PC-9 (cell line): ENCODE data around the gene PCDHGB1. TPM values are rescaled to one million over a fixed set of nuclear protein-coding genes. Genes with fewer than 3 reads are reported as not detected.

Source experiments
- BruUV-seq: library from RNA; stranded (reverse); fragments of 400-500 nt; replicated peaks from 2 replicates; lab custom pipeline; 2021; lab: Mats Ljungman, UMichigan
- CTCF ChIA-PET: fragments of 300-600 bp; sonication (Branson Sonifier 250); formaldehyde crosslinking; loops from one replicate; lab custom pipeline; 2022; ENCODE audit warnings: antibody characterized with exemption; lab: Charles Lee
- POLR2A ChIA-PET: fragments of 300-600 bp; sonication (Branson Sonifier 250); formaldehyde crosslinking; loops from one replicate; lab custom pipeline; 2022; ENCODE audit warnings: antibody characterized with exemption; ENCODE audit not compliant: unreplicated experiment; lab: Charles Lee
- DNase-seq, 2 experiments: peaks; one replicate each; pipeline versions ENCODE4 v3.0.0 to v3.0.0-alpha.2; 2015 to 2022; ENCODE audit warnings: mixed read lengths in 1 of 2
- H2AFZ ChIP-seq: fragments of 200-600 bp; sonication (generic); 2 replicates; pipeline ENCODE4 v1.8.1; 2017; ENCODE audit warnings: antibody characterized with exemption
- H3F3A ChIP-seq: fragments of 200-600 bp; sonication (generic); 2 replicates; pipeline ENCODE4 v1.8.1; 2017; ENCODE audit warnings: antibody characterized with exemption, mild to moderate bottlenecking, low read depth; ENCODE audit not compliant: insufficient read depth
- H3K27ac ChIP-seq: fragments of 200-600 bp; sonication (generic); 2 replicates; pipeline ENCODE4 v1.6.1; 2016; ENCODE audit warnings: mixed run types
- H3K27me3 ChIP-seq: fragments of 200-600 bp; sonication (generic); 2 replicates; pipeline ENCODE4 v1.6.1; 2016; ENCODE audit warnings: low read depth, mixed run types; ENCODE audit not compliant: insufficient read depth
- H3K36me3 ChIP-seq: fragments of 200-600 bp; sonication (generic); 2 replicates; pipeline ENCODE4 v1.6.1; 2016; ENCODE audit warnings: low read depth, mixed run types
- H3K4me1 ChIP-seq: fragments of 200-600 bp; sonication (generic); replicated peaks from 2 replicates; pipeline ENCODE4 v1.6.1; 2016; ENCODE audit warnings: mixed run types; ENCODE audit not compliant: insufficient read depth
- H3K4me2 ChIP-seq: fragments of 200-600 bp; sonication (generic); 2 replicates; pipeline ENCODE4 v1.6.1; 2017; ENCODE audit warnings: mixed run types
- H3K4me3 ChIP-seq: fragments of 200-600 bp; sonication (generic); 2 replicates; pipeline ENCODE4 v1.6.1; 2016; ENCODE audit warnings: mixed run types
- H3K79me2 ChIP-seq: fragments of 200-600 bp; sonication (generic); 2 replicates; pipeline ENCODE4 v1.6.1; 2017; ENCODE audit warnings: low read depth, mixed run types
- H3K9me2 ChIP-seq: fragments of 200-600 bp; sonication (generic); 2 replicates; pipeline ENCODE4 v1.8.1; 2017; ENCODE audit warnings: mild to moderate bottlenecking; ENCODE audit not compliant: insufficient read depth
- H3K9me3 ChIP-seq: fragments of 200-600 bp; sonication (generic); 2 replicates; pipeline ENCODE4 v1.8.1; 2016; ENCODE audit warnings: low read depth; ENCODE audit not compliant: insufficient read depth
- H4K20me1 ChIP-seq: fragments of 200-600 bp; sonication (generic); 2 replicates; pipeline ENCODE4 v1.8.1; 2017; ENCODE audit not compliant: insufficient read depth
- EZH2 ChIP-seq: fragments of 200-600 bp; sonication (generic); IDR thresholded peaks from 2 replicates; pipeline ENCODE4 v1.8.0; 2017; ENCODE audit warnings: antibody characterized with exemption, low read depth
- intact Hi-C: fragments of 100-400 bp; cut with micrococcal nuclease; formaldehyde crosslinking; loops from one replicate; pipeline ENCODE4 v1.10.0; 2022; ENCODE audit not compliant: unreplicated experiment
- total RNA-seq: library from RNA; stranded (reverse); gene quantifications from 2 replicates; pipeline ENCODE4 v1.2.3, GENCODE V29; 2021
- TF ChIP-seq, protein P1 (sequence below): fragments of 200-600 bp; sonication (generic); conservative IDR thresholded peaks from 2 replicates; pipeline ENCODE4 v1.6.1; 2017; ENCODE audit warnings: mixed run types, antibody characterized with exemption, mild to moderate bottlenecking, moderate library complexity

PCDHGB1 gene
- total RNA-seq, 1 experiment from 2014 or later: not detected

DNA sequence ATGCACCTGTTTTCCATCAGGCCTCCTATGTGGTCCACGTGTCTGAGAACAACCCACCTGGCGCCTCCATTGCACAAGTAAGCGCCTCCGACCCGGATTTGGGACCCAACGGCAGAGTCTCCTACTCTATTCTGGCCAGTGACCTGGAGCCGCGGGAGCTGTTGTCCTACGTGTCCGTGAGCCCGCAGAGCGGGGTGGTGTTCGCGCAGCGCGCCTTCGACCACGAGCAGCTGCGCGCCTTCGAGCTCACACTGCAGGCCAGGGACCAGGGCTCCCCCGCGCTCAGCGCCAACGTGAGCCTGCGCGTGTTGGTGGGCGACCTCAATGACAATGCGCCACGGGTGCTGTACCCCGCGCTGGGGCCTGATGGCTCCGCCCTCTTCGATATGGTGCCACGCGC is 1.7 kb downstream of the PCDHGB1 start:
- Histone ChIP-seq H3K27me3 (no peaks in the 10 kb centered on the region), H3K9me2 (no peaks in the 10 kb centered on the region), H4K20me1 (no peaks in the 10 kb centered on the region), H3K79me2 (no peaks in the 10 kb centered on the region), H3K4me3 (no peak overlapping the region), H3K36me3 (no peaks in the 10 kb centered on the region), H3K4me1 (no peaks in the 10 kb centered on the region), H3F3A (no peaks in the 10 kb centered on the region), H2AFZ (no peak overlapping the region), H3K9me3 (no peaks in the 10 kb centered on the region), H3K27ac (no peak overlapping the region), H3K4me2 (no peak overlapping the region)
- POLR2A ChIA-PET: no interaction called here
- intact Hi-C loops: loop anchor here (5.0 kb wide), 1 partner anchor 211 kb away; no protein-coding TSS in a partner anchor
- no TSS peak for BruUV-seq
- TF ChIP-seq EZH2: no peak
- TF ChIP-seq, protein P1, sequence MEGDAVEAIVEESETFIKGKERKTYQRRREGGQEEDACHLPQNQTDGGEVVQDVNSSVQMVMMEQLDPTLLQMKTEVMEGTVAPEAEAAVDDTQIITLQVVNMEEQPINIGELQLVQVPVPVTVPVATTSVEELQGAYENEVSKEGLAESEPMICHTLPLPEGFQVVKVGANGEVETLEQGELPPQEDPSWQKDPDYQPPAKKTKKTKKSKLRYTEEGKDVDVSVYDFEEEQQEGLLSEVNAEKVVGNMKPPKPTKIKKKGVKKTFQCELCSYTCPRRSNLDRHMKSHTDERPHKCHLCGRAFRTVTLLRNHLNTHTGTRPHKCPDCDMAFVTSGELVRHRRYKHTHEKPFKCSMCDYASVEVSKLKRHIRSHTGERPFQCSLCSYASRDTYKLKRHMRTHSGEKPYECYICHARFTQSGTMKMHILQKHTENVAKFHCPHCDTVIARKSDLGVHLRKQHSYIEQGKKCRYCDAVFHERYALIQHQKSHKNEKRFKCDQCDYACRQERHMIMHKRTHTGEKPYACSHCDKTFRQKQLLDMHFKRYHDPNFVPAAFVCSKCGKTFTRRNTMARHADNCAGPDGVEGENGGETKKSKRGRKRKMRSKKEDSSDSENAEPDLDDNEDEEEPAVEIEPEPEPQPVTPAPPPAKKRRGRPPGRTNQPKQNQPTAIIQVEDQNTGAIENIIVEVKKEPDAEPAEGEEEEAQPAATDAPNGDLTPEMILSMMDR: no peak
- DNase-seq: no peak
- CTCF ChIA-PET: no interaction called here

DNA sequence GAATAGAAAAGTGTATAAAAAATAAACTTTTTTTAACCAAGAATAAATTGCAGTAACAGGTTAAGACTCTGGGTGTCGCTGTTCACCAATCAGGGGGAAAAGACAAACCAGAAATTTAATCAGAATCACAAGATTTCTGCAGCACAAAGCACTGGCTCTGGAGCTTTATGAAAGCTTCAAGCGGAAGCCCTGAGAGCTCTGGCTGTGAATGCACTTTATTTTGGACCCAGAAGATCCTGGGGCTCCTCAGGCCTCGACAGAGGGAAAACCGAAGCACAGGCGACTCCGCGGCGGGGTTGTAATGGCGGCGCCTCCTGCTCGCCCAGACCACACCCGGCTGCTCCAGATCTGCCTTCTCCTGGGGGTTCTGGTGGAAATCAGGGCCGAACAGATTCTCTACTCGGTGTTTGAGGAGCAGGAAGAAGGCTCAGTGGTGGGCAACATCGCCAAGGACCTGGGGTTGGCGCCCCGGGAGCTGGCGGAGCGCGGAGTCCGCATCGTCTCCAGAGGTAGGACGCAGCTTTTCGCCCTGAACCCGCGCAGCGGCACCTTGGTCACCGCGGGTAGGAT is 5.1 kb downstream of the PCDHGB1 start, which contains the start of gene PCDHGA4:
TSS of gene PCDHGA4 (plus strand) at position 122 of the 570 bp plus-strand sequence. CDS start at position 209, 87 bp downstream.
- H4K20me1 ChIP-seq: no peaks in the 10 kb centered on the region
- no peaks in the 10 kb centered on the region for H3K79me2 ChIP-seq
- H3K4me2 ChIP-seq: no peak within 1 kb of the TSS
- no peak within 1 kb of the TSS for H3K4me3 ChIP-seq
- no TSS peak for BruUV-seq
- no peaks in the 10 kb centered on the region for H3F3A ChIP-seq
- no peaks in the 10 kb centered on the region for H3K9me2 ChIP-seq
- ChIA-PET POLR2A (no interaction called here), CTCF (no interaction called here)
- DNase-seq: no peak
- no peaks in the 10 kb centered on the region for H3K9me3 ChIP-seq
- H3K36me3 ChIP-seq: no peaks in the 10 kb centered on the region
- no peaks in the 10 kb centered on the region for H3K27me3 ChIP-seq
- no peak within 1 kb of the TSS for H3K27ac ChIP-seq
- H2AFZ ChIP-seq: no peak within 1 kb of the TSS
- TF ChIP-seq EZH2: no peak
- TF ChIP-seq, protein P1: peak; percentile 60
- no peaks in the 10 kb centered on the region for H3K4me1 ChIP-seq
- intact Hi-C loops: loop anchor here (5.0 kb wide), 1 partner anchor 207 kb away; no protein-coding TSS in a partner anchor

DNA sequence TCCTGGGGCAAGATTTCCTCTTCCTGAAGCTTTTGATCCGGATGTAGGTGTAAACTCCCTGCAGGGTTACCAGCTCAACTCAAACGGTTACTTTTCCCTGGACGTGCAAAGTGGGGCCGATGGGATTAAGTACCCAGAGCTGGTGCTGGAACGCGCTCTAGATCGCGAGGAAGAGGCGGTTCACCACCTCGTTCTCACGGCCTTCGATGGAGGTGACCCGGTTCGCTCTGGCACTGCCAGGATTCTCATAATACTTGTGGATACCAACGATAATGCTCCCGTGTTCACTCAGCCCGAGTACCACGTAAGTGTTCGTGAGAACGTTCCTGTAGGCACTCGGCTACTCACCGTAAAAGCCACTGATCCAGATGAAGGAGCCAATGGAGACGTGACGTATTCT is 5.7 kb downstream of the PCDHGB1 start:
- Histone ChIP-seq H3K36me3 (no peaks in the 10 kb centered on the region), H3K9me3 (0 out of 2 replicates have a peak, but pooled peaks cover 4% of the 10 kb centered on the region), H2AFZ (no peak overlapping the region), H3K27ac (no peak overlapping the region), H3F3A (no peaks in the 10 kb centered on the region), H4K20me1 (no peaks in the 10 kb centered on the region), H3K9me2 (no peaks in the 10 kb centered on the region), H3K27me3 (no peaks in the 10 kb centered on the region), H3K4me2 (no peak overlapping the region), H3K4me1 (no peaks in the 10 kb centered on the region), H3K4me3 (no peak overlapping the region), H3K79me2 (no peaks in the 10 kb centered on the region)
- POLR2A ChIA-PET: no interaction called here
- TF ChIP-seq EZH2: no peak
- TF ChIP-seq, protein P1: no peak
- CTCF ChIA-PET: interaction anchor here (0.7 kb wide), 1 partner anchor 202 kb away, joined by 3 read pairs; no protein-coding TSS in a partner anchor
- no TSS peak for BruUV-seq
- DNase-seq: no peak
- intact Hi-C loops: no loop called here
